GM12878 (cell line): ENCODE results near the gene KLRK1. TPM values are rescaled to one million over a fixed set of nuclear protein-coding genes. Genes with fewer than 3 reads are reported as not detected.

Source experiments
- ATAC-seq: fragments of 200-7000 bp; cut with Tn5 transposase; 3 replicates; pipeline ENCODE4 v1.9.1; 2020; ENCODE audit warnings: mild to moderate bottlenecking, moderate library complexity
- BruUV-seq: library from RNA; stranded (reverse); fragments of 400-500 nt; replicated peaks from 2 replicates; lab custom pipeline; 2021; lab: Mats Ljungman, UMichigan
- CTCF ChIA-PET: fragments of 300-600 bp; sonication (Branson Sonifier 250); formaldehyde crosslinking; extraction: SDS; loops from one replicate; lab custom pipeline; 2021; ENCODE audit warnings: inconsistent platforms; lab: Yijun Ruan, JAX
- POLR2A ChIA-PET: fragments of 350-600 bp; formaldehyde crosslinking; extraction: SDS; loops from one replicate; lab custom pipeline; 2021; ENCODE audit warnings: inconsistent platforms; lab: Charles Lee
- RAD21 ChIA-PET: fragments of 300-600 bp; sonication (Branson Sonifier 250); formaldehyde crosslinking; loops from one replicate; lab custom pipeline; 2023; ENCODE audit warnings: antibody characterized with exemption; ENCODE audit not compliant: unreplicated experiment; lab: Charles Lee
- SMC1A ChIA-PET: fragments of 300-600 bp; sonication (Branson Sonifier 250); formaldehyde crosslinking; loops from one replicate; lab custom pipeline; 2023; ENCODE audit not compliant: unreplicated experiment, uncharacterized antibody; lab: Charles Lee
- DNase-seq: peaks from one replicate; pipeline ENCODE4 v3.0.0-alpha.2; 2011; ENCODE audit warnings: low read depth, low spot score
- FAIRE-seq: peaks from 3 replicates; lab custom pipeline; 2011; peaks lifted over from hg19 to GRCh38; lab: Jason Lieb, UNC
- H2AFZ ChIP-seq: 2 replicates; pipeline ENCODE4 v1.6.0; 2011; ENCODE audit warnings: low read depth, low read length, control low read depth; ENCODE audit not compliant: control insufficient read depth
- H3K27ac ChIP-seq: 2 replicates; pipeline ENCODE4 v1.5.1; 2011; ENCODE audit warnings: control low read depth; ENCODE audit not compliant: control insufficient read depth, insufficient read depth
- H3K27me3 ChIP-seq, 2 experiments: replicated peaks in 1 of 2; 2 replicates each; pipeline versions ENCODE4 v1.6.0 to v1.6.1; 2011; ENCODE audit warnings: low read length in 1 of 2; ENCODE audit not compliant: control insufficient read depth in 2 of 2, insufficient read depth in 2 of 2
- H3K36me3 ChIP-seq, 2 experiments: 2 replicates each; pipeline ENCODE4 v1.5.1; 2011; ENCODE audit warnings: low read length in 1 of 2; ENCODE audit not compliant: control insufficient read depth in 2 of 2, insufficient read depth in 2 of 2
- H3K4me1 ChIP-seq: 2 replicates; pipeline ENCODE4 v1.6.1; 2011; ENCODE audit warnings: mild to moderate bottlenecking, low read length, moderate library complexity, mixed read lengths; ENCODE audit not compliant: control insufficient read depth, insufficient read depth
- H3K4me2 ChIP-seq: 2 replicates; pipeline ENCODE4 v1.6.0; 2011; ENCODE audit warnings: control low read depth; ENCODE audit not compliant: control insufficient read depth, insufficient read depth
- H3K4me3 ChIP-seq: fragments of 200-600 bp; sonication (generic); 2 replicates; pipeline ENCODE4 v1.5.1; 2016
- H3K79me2 ChIP-seq: 2 replicates; pipeline ENCODE4 v1.6.0; 2011; ENCODE audit warnings: low read length; ENCODE audit not compliant: control insufficient read depth, insufficient read depth
- H3K9ac ChIP-seq: 2 replicates; pipeline ENCODE4 v1.8.0; 2011; ENCODE audit warnings: low read length, control low read depth, mixed read lengths; ENCODE audit not compliant: control insufficient read depth, insufficient read depth
- H3K9me3 ChIP-seq: replicated peaks from 3 replicates; pipeline ENCODE4 v1.5.1; 2011; ENCODE audit warnings: mild to moderate bottlenecking, low read length; ENCODE audit not compliant: control insufficient read depth, insufficient read depth
- H4K20me1 ChIP-seq: 2 replicates; pipeline ENCODE4 v1.6.0; 2011; ENCODE audit not compliant: control insufficient read depth, insufficient read depth
- BMI1 ChIP-seq: fragments of 450-650 bp; IDR thresholded peaks from 2 replicates; pipeline ENCODE4 v1.6.1; 2016; ENCODE audit warnings: mild to moderate bottlenecking, moderate library complexity, borderline replicate concordance
- CHD4 ChIP-seq: fragments of 200-600 bp; sonication (generic); IDR thresholded peaks from 2 replicates; pipeline ENCODE4 v1.6.1; 2016; ENCODE audit warnings: mild to moderate bottlenecking
- ELK1 ChIP-seq: IDR thresholded peaks from 2 replicates; pipeline ENCODE4 v1.6.1; 2012; ENCODE audit warnings: low read depth, low read length, improper control_type of control experiment
- EP300 ChIP-seq, 2 experiments: fragments of 150-350 bp in 1 of 2; IDR thresholded peaks; 2 replicates each; pipeline ENCODE4 v1.6.1; 2011 to 2012; ENCODE audit warnings: low read depth in 2 of 2, low read length in 2 of 2, borderline replicate concordance in 1 of 2, improper control_type of control experiment in 1 of 2, inconsistent platforms in 1 of 2; ENCODE audit not compliant: control insufficient read depth in 1 of 2
- FOXM1 ChIP-seq: IDR thresholded peaks from 2 replicates; pipeline ENCODE4 v1.6.1; 2012; ENCODE audit warnings: low read depth, mild to moderate bottlenecking, inconsistent platforms, low read length, moderate library complexity
- NFXL1 ChIP-seq: fragments of 450-650 bp; IDR thresholded peaks from 2 replicates; pipeline ENCODE4 v1.6.1; 2017; ENCODE audit warnings: antibody characterized with exemption, mild to moderate bottlenecking, borderline replicate concordance
- NFYB ChIP-seq: IDR thresholded peaks from 2 replicates; pipeline ENCODE4 v1.6.1; 2011; ENCODE audit warnings: low read depth, mild to moderate bottlenecking, low read length, improper control_type of control experiment, moderate library complexity; ENCODE audit not compliant: insufficient read depth
- POU2F2 ChIP-seq: IDR thresholded peaks from 3 replicates; pipeline ENCODE4 v1.6.1; 2011; ENCODE audit warnings: low read depth, mild to moderate bottlenecking, low read length, borderline replicate concordance
- SUPT20H ChIP-seq: IDR thresholded peaks from 2 replicates; pipeline ENCODE4 v1.6.1; 2011; ENCODE audit warnings: low read depth, mild to moderate bottlenecking, low read length, moderate library complexity, borderline replicate concordance; ENCODE audit not compliant: control insufficient read depth
- ZNF384 ChIP-seq: IDR thresholded peaks from 2 replicates; pipeline ENCODE4 v1.6.1; 2012; ENCODE audit warnings: low read depth, mild to moderate bottlenecking, low read length, improper control_type of control experiment, borderline replicate concordance
- WGBS: methylation state at CpG from one replicate; pipeline ENCODE4 v1.1.6; 2016; ENCODE audit warnings: low lambda C conversion rate; ENCODE audit not compliant: insufficient replicate concordance, insufficient coverage; ENCODE audit errors: missing lambda C conversion rate; 5-methylcytosine and 5-hydroxymethylcytosine counted together
- in situ Hi-C: fragments of 300-500 bp; cut with MboI; formaldehyde crosslinking; loops from 9 replicates; pipeline ENCODE4 v1.14.3; 2018; ENCODE audit warnings: mixed read lengths
- intact Hi-C: fragments of 100-400 bp; cut with micrococcal nuclease; formaldehyde crosslinking; loops from one replicate; pipeline ENCODE4 v1.14.2; 2022; ENCODE audit not compliant: unreplicated experiment
- polyA plus RNA-seq, 11 experiments: library from polyadenylated mRNA; depleted of rRNA in 4 of 11; unstranded in 6 of 11; stranded (reverse) in 5 of 11; fragments of >200 nt; fragmentation: Nextera tagmentation in 4 of 11; fragmentation: Illumina TruSeq in 1 of 11; extraction: Ambion mirVana in 4 of 11; extraction: Trizol in 1 of 11; gene quantifications; 1 replicate in 1 of 11; 2 replicates in 10 of 11; pipeline versions ENCODE4 v1.2.1 to v1.2.3, GENCODE V29; 2011 to 2016; ENCODE audit warnings: inconsistent platforms in 2 of 11, missing spikeins in 2 of 11, low read depth in 1 of 11
- total RNA-seq, 4 experiments: library from RNA; depleted of rRNA in 3 of 4; stranded (reverse); fragments of >200 nt in 3 of 4; fragmentation: Illumina TruSeq in 1 of 4; extraction: Trizol in 1 of 4; gene quantifications; 2 replicates each; pipeline versions ENCODE4 v1.2.1 to v1.2.3, GENCODE V29; 2013 to 2021
- TF ChIP-seq, protein P1 (sequence below): fragments of 150-350 bp; IDR thresholded peaks from 2 replicates; pipeline ENCODE4 v1.6.1; 2016; ENCODE audit warnings: low read depth, low read length
- TF ChIP-seq, protein P2 (sequence below): fragments of 450-650 bp; IDR thresholded peaks from 2 replicates; pipeline ENCODE4 v1.6.1; 2016; ENCODE audit warnings: mild to moderate bottlenecking
- TF ChIP-seq, protein P3 (sequence below): IDR thresholded peaks from 2 replicates; pipeline ENCODE4 v1.6.1; 2012; ENCODE audit warnings: low read length, inconsistent platforms

Gene KLRK1
- total and polyA plus RNA-seq, 10 of the 15 experiments (the other 5 are each of a cell fraction or from before 2014, with no cell fraction given): 0.27 to 2.0 (median 0.99) TPM

DNA sequence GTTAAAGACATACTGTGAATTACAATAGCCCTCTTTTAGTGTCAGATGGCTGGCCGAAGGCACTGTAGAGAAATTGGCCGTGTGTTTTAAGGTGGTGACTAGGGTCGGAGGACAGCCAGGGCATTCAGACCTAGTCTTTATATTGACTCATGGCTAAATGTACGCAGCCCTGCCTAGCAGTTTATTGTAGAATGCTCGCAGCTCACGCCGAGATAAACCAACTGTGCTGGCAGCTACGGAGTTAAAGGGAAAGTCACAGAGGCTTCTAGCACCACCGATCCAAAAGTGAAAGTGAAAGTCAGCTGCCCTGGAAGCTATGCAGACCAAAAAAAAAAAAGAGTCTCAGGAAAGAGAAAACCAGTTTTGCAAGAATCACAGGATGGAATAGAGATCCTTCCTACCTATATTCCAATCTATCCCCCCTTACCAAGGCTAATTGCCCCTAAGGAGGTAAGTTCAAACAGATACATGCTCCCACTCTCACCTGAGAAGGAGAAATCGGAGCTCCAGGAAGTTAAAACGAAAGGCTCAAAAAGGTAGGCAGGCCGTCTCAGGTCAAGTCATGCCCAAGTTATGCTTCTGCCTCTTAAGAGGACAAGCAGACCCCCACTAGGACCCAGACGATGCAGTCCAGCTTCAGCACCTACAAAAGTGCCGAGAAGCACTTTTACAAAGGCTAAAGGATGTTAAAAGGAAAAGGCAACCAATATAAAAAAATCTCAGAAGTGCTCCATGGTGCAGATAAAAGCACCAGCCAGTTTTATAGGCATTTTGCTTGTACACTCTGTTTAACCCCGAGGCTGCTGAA is 24.8 kb downstream of the KLRK1 start:
- in situ Hi-C loops: no loop called here
- Histone ChIP-seq H3K4me2 (peak overlapping the region; percentile 100), H3K4me1 (peaks cover 21% of the 10 kb centered on the region), H3K36me3 (no peaks in the 10 kb centered on the region; a peak in 1 of 4 replicates), H3K9ac (peak overlapping the region; percentile 71), H3K27ac (peak overlapping the region; percentile 72), H3K4me3 (peak overlapping the region; percentile 72), H3K9me3 (peaks cover 6% of the 10 kb centered on the region; the same call in 2 of the 3 replicates), H2AFZ (peak overlapping the region; percentile 76), H4K20me1 (no peaks in the 10 kb centered on the region), H3K79me2 (no peaks in the 10 kb centered on the region), H3K27me3 (no peaks in the 10 kb centered on the region)
- ChIA-PET POLR2A (interaction anchor here (0.6 to 4.1 kb wide), 8 partner anchors 9 to 80 kb away, joined by 3 to 24 read pairs (median 4); no protein-coding TSS in a partner anchor), RAD21 (interaction anchor here (0.9 to 6.0 kb wide), 10 partner anchors 24 to 197 kb away, joined by 3 to 75 read pairs (median 6); partner anchors contain the start of gene KLRC4), CTCF (interaction anchor here (0.6 to 4.0 kb wide), 13 partner anchors 10 to 384 kb away, joined by 3 to 30 read pairs (median 5); no protein-coding TSS in a partner anchor), SMC1A (interaction anchor here (0.6 to 6.5 kb wide), 21 partner anchors 9 to 570 kb away, joined by 3 to 67 read pairs (median 4); partner anchors contain the start of gene KLRD1)
- FAIRE-seq: no peak
- no TSS peak for BruUV-seq
- intact Hi-C loops: loop anchor here (1.0 kb wide), 2 partner anchors 30 to 197 kb away; no protein-coding TSS in a partner anchor
- ATAC-seq: peak; percentile 71
- DNase-seq: peak; percentile 53
- WGBS: 11% methylated on average over 15 of the region's 15 CpGs
- no peak for TF ChIP-seq ELK1
- no peak for TF ChIP-seq POU2F2
- no peak for TF ChIP-seq BMI1
- no peak for TF ChIP-seq EP300 (IDR thresholded peaks at IDR 0.05; ENCODE audit: borderline replicate concordance in 1 of 2, control insufficient read depth in 1 of 2, low read depth in 2 of 2, low read length in 2 of 2)
- peak; percentile 89 for TF ChIP-seq ZNF384
- no peak for TF ChIP-seq NFXL1
- TF ChIP-seq CHD4: no peak
- no peak for TF ChIP-seq SUPT20H
- TF ChIP-seq, protein P1, sequence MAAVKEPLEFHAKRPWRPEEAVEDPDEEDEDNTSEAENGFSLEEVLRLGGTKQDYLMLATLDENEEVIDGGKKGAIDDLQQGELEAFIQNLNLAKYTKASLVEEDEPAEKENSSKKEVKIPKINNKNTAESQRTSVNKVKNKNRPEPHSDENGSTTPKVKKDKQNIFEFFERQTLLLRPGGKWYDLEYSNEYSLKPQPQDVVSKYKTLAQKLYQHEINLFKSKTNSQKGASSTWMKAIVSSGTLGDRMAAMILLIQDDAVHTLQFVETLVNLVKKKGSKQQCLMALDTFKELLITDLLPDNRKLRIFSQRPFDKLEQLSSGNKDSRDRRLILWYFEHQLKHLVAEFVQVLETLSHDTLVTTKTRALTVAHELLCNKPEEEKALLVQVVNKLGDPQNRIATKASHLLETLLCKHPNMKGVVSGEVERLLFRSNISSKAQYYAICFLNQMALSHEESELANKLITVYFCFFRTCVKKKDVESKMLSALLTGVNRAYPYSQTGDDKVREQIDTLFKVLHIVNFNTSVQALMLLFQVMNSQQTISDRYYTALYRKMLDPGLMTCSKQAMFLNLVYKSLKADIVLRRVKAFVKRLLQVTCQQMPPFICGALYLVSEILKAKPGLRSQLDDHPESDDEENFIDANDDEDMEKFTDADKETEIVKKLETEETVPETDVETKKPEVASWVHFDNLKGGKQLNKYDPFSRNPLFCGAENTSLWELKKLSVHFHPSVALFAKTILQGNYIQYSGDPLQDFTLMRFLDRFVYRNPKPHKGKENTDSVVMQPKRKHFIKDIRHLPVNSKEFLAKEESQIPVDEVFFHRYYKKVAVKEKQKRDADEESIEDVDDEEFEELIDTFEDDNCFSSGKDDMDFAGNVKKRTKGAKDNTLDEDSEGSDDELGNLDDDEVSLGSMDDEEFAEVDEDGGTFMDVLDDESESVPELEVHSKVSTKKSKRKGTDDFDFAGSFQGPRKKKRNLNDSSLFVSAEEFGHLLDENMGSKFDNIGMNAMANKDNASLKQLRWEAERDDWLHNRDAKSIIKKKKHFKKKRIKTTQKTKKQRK: no peak
- 0 out of 2 replicates have a peak, but pooled peaks have one; percentile 8 for TF ChIP-seq FOXM1
- TF ChIP-seq, protein P2, sequence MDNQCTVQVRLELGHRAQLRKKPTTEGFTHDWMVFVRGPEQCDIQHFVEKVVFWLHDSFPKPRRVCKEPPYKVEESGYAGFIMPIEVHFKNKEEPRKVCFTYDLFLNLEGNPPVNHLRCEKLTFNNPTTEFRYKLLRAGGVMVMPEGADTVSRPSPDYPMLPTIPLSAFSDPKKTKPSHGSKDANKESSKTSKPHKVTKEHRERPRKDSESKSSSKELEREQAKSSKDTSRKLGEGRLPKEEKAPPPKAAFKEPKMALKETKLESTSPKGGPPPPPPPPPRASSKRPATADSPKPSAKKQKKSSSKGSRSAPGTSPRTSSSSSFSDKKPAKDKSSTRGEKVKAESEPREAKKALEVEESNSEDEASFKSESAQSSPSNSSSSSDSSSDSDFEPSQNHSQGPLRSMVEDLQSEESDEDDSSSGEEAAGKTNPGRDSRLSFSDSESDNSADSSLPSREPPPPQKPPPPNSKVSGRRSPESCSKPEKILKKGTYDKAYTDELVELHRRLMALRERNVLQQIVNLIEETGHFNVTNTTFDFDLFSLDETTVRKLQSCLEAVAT: no peak
- TF ChIP-seq NFYB: no peak
- TF ChIP-seq, protein P3, sequence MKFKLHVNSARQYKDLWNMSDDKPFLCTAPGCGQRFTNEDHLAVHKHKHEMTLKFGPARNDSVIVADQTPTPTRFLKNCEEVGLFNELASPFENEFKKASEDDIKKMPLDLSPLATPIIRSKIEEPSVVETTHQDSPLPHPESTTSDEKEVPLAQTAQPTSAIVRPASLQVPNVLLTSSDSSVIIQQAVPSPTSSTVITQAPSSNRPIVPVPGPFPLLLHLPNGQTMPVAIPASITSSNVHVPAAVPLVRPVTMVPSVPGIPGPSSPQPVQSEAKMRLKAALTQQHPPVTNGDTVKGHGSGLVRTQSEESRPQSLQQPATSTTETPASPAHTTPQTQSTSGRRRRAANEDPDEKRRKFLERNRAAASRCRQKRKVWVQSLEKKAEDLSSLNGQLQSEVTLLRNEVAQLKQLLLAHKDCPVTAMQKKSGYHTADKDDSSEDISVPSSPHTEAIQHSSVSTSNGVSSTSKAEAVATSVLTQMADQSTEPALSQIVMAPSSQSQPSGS: 0 out of 2 replicates have a peak, but pooled peaks have one; percentile 25
